ENCODE measurements around the gene PLEKHJ1.

GRCh38 chr19:2246014-2246620, 10.0 kb upstream of the PLEKHJ1 start:
- TF ChIP-seq CTCF (conservative IDR thresholded peaks at IDR 0.05; ENCODE audit: low read length) (no peak), EZH2phosphoT487 (IDR thresholded peaks at IDR 0.05; ENCODE audit: borderline replicate concordance) (no peak)

Measured in Loucy (cell line).